Fibroblast of peridontal ligament (primary cell): ENCODE results near the gene CPOX.
"Not testable (repeated sequence)": the region's sequence is repeated elsewhere in the genome, so short reads cannot be mapped to it uniquely, and the experiment has no call there.

ENCODE experiments used
- DNase-seq: peaks from one replicate; pipeline ENCODE4 v3.0.0-alpha.2; 2010; ENCODE audit errors: extremely low read depth

The CPOX gene

GRCh38 chr3:98593046-98593936, at the start of gene CPOX:
TSS of gene CPOX (minus strand) at chr3:98593611. CDS start at chr3:98593504, 107 bp downstream.
- peak; percentile 69 for DNase-seq

GRCh38 chr3:98642769-98643168, 49.4 kb upstream of the CPOX start:
- not testable (repeated sequence) for DNase-seq

DNA sequence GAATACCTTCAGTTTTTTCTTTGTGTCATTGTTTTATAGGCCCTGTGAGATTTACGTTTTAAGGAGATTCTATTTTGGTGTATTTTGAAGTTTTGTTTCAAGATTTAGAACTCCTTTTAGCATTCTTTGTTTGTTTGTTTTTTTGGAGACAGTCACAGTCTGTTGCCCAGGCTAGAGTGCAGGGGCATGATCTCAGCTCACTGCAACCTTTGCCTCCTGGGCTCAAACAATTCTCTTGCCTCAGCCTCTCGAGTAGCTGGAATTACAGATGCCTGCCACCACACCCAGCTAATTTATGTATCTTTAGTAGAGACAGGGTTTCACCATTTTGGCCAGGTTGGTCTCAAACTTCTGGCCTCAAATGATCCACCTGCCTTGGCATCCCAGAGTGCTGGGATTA, 48.3 kb upstream of the CPOX start:
- not testable (repeated sequence) for DNase-seq

GRCh38 chr3:98638515-98638914, 45.1 kb upstream of the CPOX start:
- DNase-seq: not testable (repeated sequence)

DNA sequence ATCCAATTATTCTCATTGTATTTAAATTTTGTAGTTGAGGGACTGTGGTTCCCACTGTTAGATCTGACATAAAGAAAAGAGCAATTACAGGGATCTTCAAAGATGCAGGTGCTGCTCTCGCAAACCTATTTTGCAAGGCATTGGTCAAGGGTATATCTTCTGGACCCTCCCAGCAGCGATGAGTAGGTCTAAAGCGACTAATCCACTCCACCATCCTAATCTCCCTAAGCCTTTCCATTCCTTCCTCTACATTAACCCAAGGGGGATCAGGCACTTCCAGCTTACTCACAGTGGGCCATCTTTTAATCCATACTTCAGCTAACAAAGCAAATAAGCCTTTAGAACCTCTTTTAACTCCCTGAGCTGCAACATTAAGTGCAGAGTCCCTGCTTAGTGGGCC, 37.0 kb upstream of the CPOX start:
- DNase-seq: no peak

DNA sequence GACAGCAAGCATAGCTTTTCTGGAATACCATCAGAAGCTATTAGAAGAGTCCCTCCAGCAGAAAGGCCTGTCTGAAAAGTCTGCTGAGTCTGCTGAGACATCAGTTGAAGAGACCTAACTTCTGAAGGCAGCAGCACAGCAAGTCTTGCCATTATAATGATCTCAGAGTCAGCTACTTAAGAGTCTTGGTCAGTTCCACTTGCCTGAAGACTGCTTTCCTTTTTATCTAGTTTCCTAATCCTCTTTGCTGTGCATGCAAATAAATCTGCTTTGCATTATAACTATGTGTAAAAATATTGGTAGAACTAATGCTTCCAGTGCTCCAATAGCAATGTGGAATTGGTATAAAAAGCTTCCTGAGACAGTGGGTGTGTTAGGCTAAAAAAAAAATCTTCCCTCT, 34.9 kb upstream of the CPOX start:
- no peak for DNase-seq

GRCh38 chr3:98626151-98626550, 32.7 kb upstream of the CPOX start:
- DNase-seq: no peak

- no peak for DNase-seq
Observed at GRCh38 chr3:98623572-98624280, 30.3 kb upstream of the CPOX start.

DNA sequence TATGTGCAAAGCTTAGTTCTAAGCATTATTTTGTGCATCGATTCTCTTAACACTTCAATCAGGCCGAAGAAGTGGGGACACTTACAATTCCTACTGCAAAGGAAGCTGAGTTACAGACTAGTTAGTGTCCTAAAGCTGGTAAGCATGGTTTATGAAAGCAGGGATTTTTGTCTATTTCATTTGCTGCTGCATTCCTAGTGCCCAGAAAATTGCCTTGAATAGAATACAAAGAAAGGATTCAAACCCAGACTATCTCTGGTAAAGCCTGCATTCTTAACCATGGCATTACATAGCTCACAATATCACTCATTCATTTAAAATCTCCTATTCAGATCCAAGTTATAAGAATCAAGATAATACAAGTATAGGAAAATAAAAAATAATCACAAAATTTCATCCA, 24.4 kb upstream of the CPOX start:
- DNase-seq: no peak

- no peak for DNase-seq
Observed at GRCh38 chr3:98613616-98614015, 20.2 kb upstream of the CPOX start.

DNA sequence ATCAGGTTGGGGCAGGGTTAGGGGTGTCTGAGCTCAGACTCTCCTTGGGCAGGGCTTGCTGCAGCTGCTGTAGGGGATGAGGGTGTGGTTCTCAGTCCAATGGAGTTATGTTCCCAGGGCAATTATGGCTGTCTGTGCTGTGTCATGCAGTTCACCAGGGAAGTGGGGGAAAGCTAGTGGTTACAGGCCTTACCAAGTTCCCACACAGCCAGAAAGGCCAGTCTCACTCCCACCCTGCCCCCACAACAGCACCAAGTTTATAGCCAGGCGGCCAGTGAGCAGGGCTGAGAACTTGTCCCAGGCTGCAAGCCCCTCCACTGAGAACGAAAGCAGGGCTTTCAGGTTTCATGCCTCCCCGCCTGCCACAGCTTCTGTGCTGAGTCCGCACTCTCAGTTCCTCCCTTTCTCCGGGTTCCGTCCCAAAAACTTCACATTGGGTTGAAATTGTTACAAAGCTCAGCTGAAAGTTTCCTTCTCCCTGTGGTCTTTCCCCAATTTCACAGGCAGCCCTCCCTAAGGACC, 19.6 kb upstream of the CPOX start:
- no peak for DNase-seq

- no peak for DNase-seq
Observed at GRCh38 chr3:98612587-98612986, 19.2 kb upstream of the CPOX start.

DNA sequence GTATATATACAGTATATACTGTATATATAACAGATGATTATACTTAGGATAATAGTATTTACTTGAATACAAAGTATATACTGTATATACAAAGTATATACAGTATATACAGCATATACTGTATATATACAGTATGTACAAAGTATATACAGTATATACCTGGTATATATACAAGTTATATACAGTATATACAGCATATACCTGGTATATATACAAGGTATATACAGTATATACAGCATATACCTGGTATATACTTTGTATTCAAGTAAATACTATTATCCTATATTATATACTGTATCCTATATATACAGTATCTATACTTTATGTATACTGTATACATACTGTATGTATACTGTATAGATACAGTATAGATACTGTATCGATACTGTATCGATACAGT, 14.6 kb upstream of the CPOX start:
- no peak for DNase-seq

DNA sequence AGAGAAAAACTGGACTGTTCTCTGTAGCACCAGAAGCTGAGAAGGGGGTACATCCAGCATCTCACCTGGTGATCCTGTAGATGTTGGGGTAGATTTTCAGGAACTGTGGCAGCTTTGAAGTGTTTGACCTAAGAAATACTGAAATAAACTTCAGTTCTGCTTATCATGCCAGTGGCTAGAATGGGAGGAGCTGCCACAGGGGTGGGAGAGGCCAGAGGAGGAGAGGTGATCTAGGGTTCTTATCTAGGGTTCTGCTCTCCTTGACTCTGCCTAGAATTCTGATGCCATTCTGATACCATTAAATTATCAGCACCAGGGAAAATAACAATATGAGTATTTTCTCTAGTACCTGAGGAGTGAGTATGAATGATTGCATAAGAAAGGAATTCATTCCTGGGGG, 10.2 kb upstream of the CPOX start:
- no peak for DNase-seq

GRCh38 chr3:98602078-98602678, 8.8 kb upstream of the CPOX start:
- DNase-seq: peak; percentile 73

DNA sequence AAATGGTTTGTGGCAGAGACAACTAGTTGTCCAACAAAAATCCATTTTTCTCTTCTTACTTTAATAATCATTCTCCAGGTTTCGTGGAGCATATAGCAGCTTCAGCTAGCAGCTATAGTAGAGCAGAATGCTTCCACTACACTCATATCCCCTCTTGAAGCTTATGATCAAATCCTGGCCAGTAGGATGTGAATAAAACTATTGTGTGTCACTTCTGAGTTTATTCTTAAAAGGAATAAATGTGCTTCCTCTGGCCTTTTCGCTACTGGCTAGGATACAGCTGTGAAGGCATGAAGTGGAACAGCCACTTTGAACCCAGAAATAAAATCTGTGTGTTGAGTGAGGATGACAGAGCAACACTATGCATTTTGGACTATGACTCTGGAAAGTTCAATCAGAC, 7.8 kb upstream of the CPOX start:
- no peak for DNase-seq

GRCh38 chr3:98600412-98601095, 7.1 kb upstream of the CPOX start:
- no peak for DNase-seq

GRCh38 chr3:98599647-98600411, 6.4 kb upstream of the CPOX start:
- no peak for DNase-seq

DNA sequence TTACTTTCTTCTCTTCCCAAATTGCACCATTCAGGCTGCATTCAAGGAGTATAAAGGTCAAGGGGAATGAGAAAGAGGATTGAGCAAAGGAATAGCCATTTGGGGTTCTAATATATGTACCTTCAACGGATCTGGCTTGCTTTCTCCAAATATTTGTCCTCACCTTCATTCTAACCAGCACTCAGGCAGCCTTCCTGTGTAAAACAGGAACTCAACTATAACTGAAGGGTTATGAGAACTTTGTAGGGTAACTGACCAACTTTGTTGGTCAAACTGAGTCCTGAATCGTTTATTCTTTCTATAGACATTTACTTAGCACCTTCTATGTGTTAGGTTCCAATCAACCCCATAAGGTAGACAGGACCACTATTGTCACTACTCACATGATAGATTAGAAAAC, 5.1 kb upstream of the CPOX start:
- DNase-seq: no peak

GRCh38 chr3:98596541-98597500, 3.4 kb upstream of the CPOX start:
- DNase-seq: peak; percentile 59
